Activated T-helper 17 cell treated with anti-CD3 and anti-CD28 coated beads, Interleukin-2, amount 50 U/mL, for 72 hours (primary cell): Measurements from ENCODE around the gene MTERF2. TPM values are rescaled to one million over a fixed set of nuclear protein-coding genes. Genes with fewer than 3 reads are reported as not detected.
"Not testable (repeated sequence)": the region's sequence is repeated elsewhere in the genome, so short reads cannot be mapped to it uniquely, and the experiment has no call there.

Experiments used
- ATAC-seq: fragments of 150-1000 bp; cut with Tn5 transposase; replicated peaks from 2 replicates; pipeline ENCODE4 v1.10.0; 2021; ENCODE audit warnings: mild to moderate bottlenecking, moderate library complexity
- H3K27ac Mint-ChIP-seq: one replicate; pipeline ENCODE4 v1.8.0; 2022; ENCODE audit warnings: mixed read lengths
- H3K27me3 Mint-ChIP-seq: one replicate; pipeline ENCODE4 v1.8.0; 2022; ENCODE audit warnings: mixed read lengths
- H3K36me3 Mint-ChIP-seq: one replicate; pipeline ENCODE4 v1.8.0; 2022; ENCODE audit warnings: low read depth, mild to moderate bottlenecking, mixed read lengths
- H3K4me1 Mint-ChIP-seq: one replicate; pipeline ENCODE4 v1.8.0; 2022; ENCODE audit warnings: mixed read lengths
- H3K4me3 Mint-ChIP-seq: one replicate; pipeline ENCODE4 v1.8.0; 2022; ENCODE audit warnings: mild to moderate bottlenecking, mixed read lengths
- H3K9me3 Mint-ChIP-seq: one replicate; pipeline ENCODE4 v1.8.0; 2022; ENCODE audit warnings: mixed read lengths
- total RNA-seq, 2 donors: library from RNA; stranded (reverse); gene quantifications; one replicate each; pipeline ENCODE4 v1.2.3, GENCODE V29; 2022

MTERF2 gene
- total RNA-seq, result 10 to 100 TPM in 1 of 2 donors, 1 to 10 TPM in 1; 9.0 to 10.9 TPM

- Mint-ChIP-seq H3K9me3 (peaks cover 4% of the 10 kb centered on the region), H3K4me3 (peak within 1 kb of the TSS; percentile 94), H3K4me1 (peaks cover 28% of the 10 kb centered on the region), H3K36me3 (peaks cover 25% of the 10 kb centered on the region), H3K27me3 (no peaks in the 10 kb centered on the region), H3K27ac (peak within 1 kb of the TSS; percentile 95)
- ATAC-seq, result peak; percentile 94
These were observed at the start of gene MTERF2 for GRCh38 chr12:106986625-106987389. TSS of gene MTERF2 (minus strand) at chr12:106987146. CDS start at chr12:106978714, 8,432 bp downstream.

GRCh38 chr12:107035733-107036132, 48.8 kb upstream of the MTERF2 start:
- peaks cover 6% of the 10 kb centered on the region for H3K36me3 Mint-ChIP-seq
- H3K27me3 Mint-ChIP-seq, result no peaks in the 10 kb centered on the region
- peaks cover 20% of the 10 kb centered on the region for H3K9me3 Mint-ChIP-seq
- no peak for ATAC-seq
- H3K27ac Mint-ChIP-seq, result peak overlapping the region; percentile 13
- no peak overlapping the region for H3K4me3 Mint-ChIP-seq
- H3K4me1 Mint-ChIP-seq, result peaks cover 55% of the 10 kb centered on the region

GRCh38 chr12:107033758-107034739, 47.1 kb upstream of the MTERF2 start:
- ATAC-seq, result peak; percentile 45
- Mint-ChIP-seq H3K4me3 (peak overlapping the region; percentile 27), H3K36me3 (peaks cover 6% of the 10 kb centered on the region), H3K27me3 (no peaks in the 10 kb centered on the region), H3K4me1 (peaks cover 57% of the 10 kb centered on the region), H3K27ac (peak overlapping the region; percentile 67), H3K9me3 (peaks cover 20% of the 10 kb centered on the region)

GRCh38 chr12:107032266-107032665, 45.3 kb upstream of the MTERF2 start:
- Mint-ChIP-seq H3K4me1 (peaks cover 46% of the 10 kb centered on the region), H3K27ac (peak overlapping the region; percentile 46), H3K36me3 (no peaks in the 10 kb centered on the region)

GRCh38 chr12:107031061-107031460, 44.1 kb upstream of the MTERF2 start:
- peak overlapping the region; percentile 100 for H3K27ac Mint-ChIP-seq
- peak overlapping the region; percentile 84 for H3K4me3 Mint-ChIP-seq
- H3K9me3 Mint-ChIP-seq, result peaks cover 8% of the 10 kb centered on the region
- H3K36me3 Mint-ChIP-seq, result no peaks in the 10 kb centered on the region
- no peaks in the 10 kb centered on the region for H3K27me3 Mint-ChIP-seq
- peaks cover 39% of the 10 kb centered on the region for H3K4me1 Mint-ChIP-seq
- ATAC-seq, result no peak

More at GRCh38 chr12:107032266-107032665, 45.3 kb upstream of the MTERF2 start:
- Mint-ChIP-seq H3K9me3 (peaks cover 15% of the 10 kb centered on the region), H3K4me3 (peak overlapping the region; percentile 84), H3K27me3 (no peaks in the 10 kb centered on the region)
- ATAC-seq, result no peak

GRCh38 chr12:107029081-107029480, 42.1 kb upstream of the MTERF2 start:
- H3K27ac Mint-ChIP-seq, result peak overlapping the region; percentile 100
- peak overlapping the region; percentile 84 for H3K4me3 Mint-ChIP-seq

GRCh38 chr12:107027636-107028053, 40.7 kb upstream of the MTERF2 start:
- Mint-ChIP-seq H3K9me3 (no peaks in the 10 kb centered on the region), H3K36me3 (no peaks in the 10 kb centered on the region), H3K4me3 (peak overlapping the region; percentile 84), H3K4me1 (peaks cover 38% of the 10 kb centered on the region), H3K27me3 (no peaks in the 10 kb centered on the region), H3K27ac (peak overlapping the region; percentile 100)
- peak; percentile 94 for ATAC-seq

More at GRCh38 chr12:107029081-107029480, 42.1 kb upstream of the MTERF2 start:
- Mint-ChIP-seq H3K4me1 (peaks cover 37% of the 10 kb centered on the region), H3K9me3 (peaks cover under 1% of the 10 kb centered on the region), H3K36me3 (no peaks in the 10 kb centered on the region), H3K27me3 (no peaks in the 10 kb centered on the region)
- ATAC-seq, result no peak

GRCh38 chr12:107026806-107027635, 40.1 kb upstream of the MTERF2 start:
- no peaks in the 10 kb centered on the region for H3K9me3 Mint-ChIP-seq
- H3K4me1 Mint-ChIP-seq, result peaks cover 34% of the 10 kb centered on the region
- ATAC-seq, result peak; percentile 41

GRCh38 chr12:107026356-107026755, 39.4 kb upstream of the MTERF2 start:
- not testable (repeated sequence) for H3K36me3 Mint-ChIP-seq, H3K9me3 Mint-ChIP-seq, ATAC-seq, H3K27me3 Mint-ChIP-seq
- Mint-ChIP-seq H3K27ac (peak overlapping the region; percentile 100), H3K4me1 (peaks cover 30% of the 10 kb centered on the region), H3K4me3 (peak overlapping the region; percentile 84)

More at GRCh38 chr12:107026806-107027635, 40.1 kb upstream of the MTERF2 start:
- peak overlapping the region; percentile 84 for H3K4me3 Mint-ChIP-seq
- H3K36me3 Mint-ChIP-seq, result no peaks in the 10 kb centered on the region
- H3K27ac Mint-ChIP-seq, result peak overlapping the region; percentile 100
- no peaks in the 10 kb centered on the region for H3K27me3 Mint-ChIP-seq

GRCh38 chr12:107025671-107026070, 38.7 kb upstream of the MTERF2 start:
- H3K27ac Mint-ChIP-seq, result peak overlapping the region; percentile 100
- ATAC-seq, result no peak

GRCh38 chr12:107019546-107019945, 32.6 kb upstream of the MTERF2 start:
- ATAC-seq, result no peak
- H3K36me3 Mint-ChIP-seq, result peaks cover 34% of the 10 kb centered on the region
- no peak overlapping the region for H3K27ac Mint-ChIP-seq
- no peaks in the 10 kb centered on the region for H3K9me3 Mint-ChIP-seq
- H3K4me1 Mint-ChIP-seq, result peaks cover 7% of the 10 kb centered on the region
- H3K27me3 Mint-ChIP-seq, result no peaks in the 10 kb centered on the region
- H3K4me3 Mint-ChIP-seq, result no peak overlapping the region

More at GRCh38 chr12:107025671-107026070, 38.7 kb upstream of the MTERF2 start:
- H3K27me3 Mint-ChIP-seq, result no peaks in the 10 kb centered on the region
- peak overlapping the region; percentile 9 for H3K4me3 Mint-ChIP-seq
- peaks cover 24% of the 10 kb centered on the region for H3K4me1 Mint-ChIP-seq
- H3K9me3 Mint-ChIP-seq, result no peaks in the 10 kb centered on the region
- H3K36me3 Mint-ChIP-seq, result peaks cover 9% of the 10 kb centered on the region

- Mint-ChIP-seq H3K9me3 (no peaks in the 10 kb centered on the region), H3K4me3 (no peak overlapping the region), H3K4me1 (no peaks in the 10 kb centered on the region), H3K27me3 (no peaks in the 10 kb centered on the region), H3K36me3 (peaks cover 34% of the 10 kb centered on the region), H3K27ac (no peak overlapping the region)
- no peak for ATAC-seq
These were observed 30.1 kb upstream of the MTERF2 start for GRCh38 chr12:107017042-107017441.

- Mint-ChIP-seq H3K27ac (no peak overlapping the region), H3K4me1 (peaks cover 6% of the 10 kb centered on the region), H3K36me3 (peaks cover 14% of the 10 kb centered on the region), H3K4me3 (no peak overlapping the region), H3K9me3 (no peaks in the 10 kb centered on the region), H3K27me3 (no peaks in the 10 kb centered on the region)
- peak; percentile 61 for ATAC-seq
These were observed 27.1 kb upstream of the MTERF2 start for GRCh38 chr12:107014055-107014454.
